ENCODE results near the gene DUS4L. TPM values are rescaled to one million over a fixed set of nuclear protein-coding genes. Genes with fewer than 3 reads are reported as not detected.

DUS4L gene
- total and polyA plus RNA-seq, 2 of the 13 experiments (the other 11 are each of a cell fraction or from before 2014, with no cell fraction given): 5.6 to 9.8 TPM

GRCh38 chr7:107593025-107593410 lies 29.2 kb downstream of the DUS4L start:
- in situ Hi-C loops (cut with HindIII; ENCODE audit: extremely low pct_ligation_motif_present, low pct_unique_long_range_greater_than_20kb) (no loop called here), intact Hi-C loops (cut with micrococcal nuclease; ENCODE audit: unreplicated experiment) (no loop called here)
- DNase-seq (ENCODE audit: low spot score) (no peak), FAIRE-seq (no peak), ATAC-seq (no peak)
- POLR2A ChIA-PET: no interaction called here
- 100% methylated on average over 1 of the region's 1 CpG for WGBS (ENCODE audit: low lambda C conversion rate)
- BruUV-seq (replicated peaks): no TSS peak
- no peak for TF ChIP-seq MXD1 (CRISPR knock-in tag; IDR thresholded peaks at IDR 0.05)
- Histone ChIP-seq H3K4me2 (ENCODE audit: low read depth, low read length) (no peak overlapping the region), H2AFZ (ENCODE audit: low read length) (no peak overlapping the region), H3K27me3 (ENCODE audit: control insufficient read depth in 1 of 2, insufficient read depth in 2 of 2, low read length in 2 of 2) (no peaks in the 10 kb centered on the region), H3K9me3 (ENCODE audit: low read length) (no peaks in the 10 kb centered on the region), H3K4me3 (replicated peaks in 1 of 3; ENCODE audit: insufficient read depth in 1 of 3, low read depth in 2 of 3, low read length in 3 of 3) (no peak overlapping the region), H4K20me1 (ENCODE audit: insufficient read depth, low read length) (no peaks in the 10 kb centered on the region), H3K9ac (ENCODE audit: insufficient read depth, low read depth, low read length) (no peak overlapping the region), H3K79me2 (ENCODE audit: insufficient read depth, low read length) (no peaks in the 10 kb centered on the region), H3K27ac (ENCODE audit: extremely low read length, insufficient read depth, low read length) (no peak overlapping the region), H3K4me1 (ENCODE audit: insufficient read depth, low read length) (no peaks in the 10 kb centered on the region), H3K36me3 (replicated peaks in 1 of 2; ENCODE audit: control insufficient read depth in 1 of 2, insufficient read depth in 2 of 2, low read length in 2 of 2) (peaks cover 0 to 1% of the 10 kb centered on the region in 2 experiments; a peak in 3 of 5 replicates)
- CTCF ChIA-PET (ENCODE audit: low intra/inter-chr PET ratio, low total read pairs): no interaction called here

- no peaks in the 10 kb centered on the region for H3K9me3 ChIP-seq (ENCODE audit: low read length)
- no peak overlapping the region for H2AFZ ChIP-seq (ENCODE audit: low read length)
- H3K27me3 ChIP-seq (ENCODE audit: control insufficient read depth in 1 of 2, insufficient read depth in 2 of 2, low read length in 2 of 2): no peaks in the 10 kb centered on the region
- CTCF ChIA-PET (ENCODE audit: low intra/inter-chr PET ratio, low total read pairs): no interaction called here
- no peak for ATAC-seq
- intact Hi-C loops (cut with micrococcal nuclease; ENCODE audit: unreplicated experiment): no loop called here
- no TSS peak for BruUV-seq (replicated peaks)
- H3K79me2 ChIP-seq (ENCODE audit: insufficient read depth, low read length): no peaks in the 10 kb centered on the region
- peaks cover 0 to 1% of the 10 kb centered on the region in 2 experiments; a peak in 4 of 5 replicates for H3K36me3 ChIP-seq (replicated peaks in 1 of 2; ENCODE audit: control insufficient read depth in 1 of 2, insufficient read depth in 2 of 2, low read length in 2 of 2)
- POLR2A ChIA-PET: no interaction called here
- H3K4me3 ChIP-seq (replicated peaks in 1 of 3; ENCODE audit: insufficient read depth in 1 of 3, low read depth in 2 of 3, low read length in 3 of 3): no peak overlapping the region
- in situ Hi-C loops (cut with HindIII; ENCODE audit: extremely low pct_ligation_motif_present, low pct_unique_long_range_greater_than_20kb): no loop called here
- FAIRE-seq: no peak
- H3K4me1 ChIP-seq (ENCODE audit: insufficient read depth, low read length): no peaks in the 10 kb centered on the region
- no peak overlapping the region for H3K4me2 ChIP-seq (ENCODE audit: low read depth, low read length)
- H3K27ac ChIP-seq (ENCODE audit: extremely low read length, insufficient read depth, low read length): no peak overlapping the region
- H4K20me1 ChIP-seq (ENCODE audit: insufficient read depth, low read length): no peaks in the 10 kb centered on the region
- no peak overlapping the region for H3K9ac ChIP-seq (ENCODE audit: insufficient read depth, low read depth, low read length)
- TF ChIP-seq ZNF282 (IDR thresholded peaks at IDR 0.05; ENCODE audit: partially characterized antibody) (no peak), FOXO1 (CRISPR knock-in tag; IDR thresholded peaks at IDR 0.05) (no peak), GMEB2 (CRISPR knock-in tag; IDR thresholded peaks at IDR 0.05; ENCODE audit: low read depth) (no peak), JUN (CRISPR knock-in tag; IDR thresholded peaks at IDR 0.05) (no peak), RNF2 (conservative IDR thresholded peaks at IDR 0.05; ENCODE audit: low read depth) (no peak), TRIM22 (IDR thresholded peaks at IDR 0.05) (no peak), MAF1 (CRISPR knock-in tag; IDR thresholded peaks at IDR 0.05; ENCODE audit: borderline replicate concordance) (no peak)
- no peak for DNase-seq (ENCODE audit: low spot score)
- 96% methylated on average over 4 of the region's 4 CpGs for WGBS (ENCODE audit: low lambda C conversion rate)
Observed at GRCh38 chr7:107594961-107595737, 31.4 kb downstream of the DUS4L start.
